Measurements from ENCODE around the gene CNOT4.

Gene CNOT4

DNA sequence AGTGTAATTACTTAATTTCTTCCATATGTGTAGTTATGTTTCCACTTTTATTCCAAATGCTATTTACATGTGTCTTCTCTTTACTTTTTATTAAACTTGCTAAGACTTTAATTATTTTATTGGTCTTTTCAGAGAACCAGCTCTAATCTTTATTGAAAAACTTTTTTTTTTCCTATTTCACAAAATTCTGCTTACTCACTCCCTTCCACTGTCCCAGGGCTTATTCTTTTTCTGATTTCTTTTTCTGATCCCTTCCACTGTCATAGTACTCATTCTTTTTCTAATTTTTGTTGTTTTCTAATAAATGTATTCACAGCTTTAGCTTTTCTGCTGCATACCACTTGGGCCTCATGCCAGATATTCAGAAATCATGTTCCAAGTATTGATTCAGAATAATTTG lies 82.7 kb downstream of the CNOT4 start:
- Histone ChIP-seq H3K4me1 (ENCODE audit: control insufficient read depth, insufficient read depth, low read length) (no peaks in the 10 kb centered on the region), H3K27me3 (ENCODE audit: control insufficient read depth in 1 of 2, insufficient read depth in 2 of 2, low read length in 2 of 2) (no peaks in the 10 kb centered on the region), H3K4me3 (ENCODE audit: low read length in 2 of 2) (no peak overlapping the region), H3K27ac (ENCODE audit: low read length) (no peak overlapping the region), H3K36me3 (ENCODE audit: control insufficient read depth in 2 of 2, insufficient read depth in 2 of 2, low read length in 2 of 2) (no peaks in the 10 kb centered on the region), H3K9ac (ENCODE audit: low read length in 2 of 2) (no peak overlapping the region), H3K9me3 (ENCODE audit: control insufficient read depth in 2 of 2, low read length in 2 of 2) (no peaks in the 10 kb centered on the region)

GRCh38 chr7:135425036-135425435 lies 84.9 kb downstream of the CNOT4 start:
- no peaks in the 10 kb centered on the region for H3K36me3 ChIP-seq (ENCODE audit: control insufficient read depth in 2 of 2, insufficient read depth in 2 of 2, low read length in 2 of 2)

GRCh38 chr7:135420786-135421185 lies 89.1 kb downstream of the CNOT4 start:
- no peak overlapping the region for H3K27ac ChIP-seq (ENCODE audit: low read length)
- H3K9me3 ChIP-seq (ENCODE audit: control insufficient read depth in 2 of 2, low read length in 2 of 2), result no peaks in the 10 kb centered on the region
- no peak overlapping the region for H3K4me3 ChIP-seq (ENCODE audit: low read length in 2 of 2)
- peaks cover 0 to 4% of the 10 kb centered on the region in 2 donors for H3K36me3 ChIP-seq (ENCODE audit: control insufficient read depth in 2 of 2, insufficient read depth in 2 of 2, low read length in 2 of 2)
- no peak overlapping the region for H3K9ac ChIP-seq (ENCODE audit: low read length in 2 of 2)
- no peaks in the 10 kb centered on the region for H3K27me3 ChIP-seq (ENCODE audit: control insufficient read depth in 1 of 2, insufficient read depth in 2 of 2, low read length in 2 of 2)
- H3K4me1 ChIP-seq (ENCODE audit: control insufficient read depth, insufficient read depth, low read length), result no peaks in the 10 kb centered on the region

More at GRCh38 chr7:135425036-135425435, 84.9 kb downstream of the CNOT4 start:
- Histone ChIP-seq H3K4me1 (ENCODE audit: control insufficient read depth, insufficient read depth, low read length) (no peaks in the 10 kb centered on the region), H3K9me3 (ENCODE audit: control insufficient read depth in 2 of 2, low read length in 2 of 2) (no peaks in the 10 kb centered on the region), H3K27me3 (ENCODE audit: control insufficient read depth in 1 of 2, insufficient read depth in 2 of 2, low read length in 2 of 2) (no peaks in the 10 kb centered on the region), H3K27ac (ENCODE audit: low read length) (no peak overlapping the region), H3K9ac (ENCODE audit: low read length in 2 of 2) (no peak overlapping the region), H3K4me3 (ENCODE audit: low read length in 2 of 2) (no peak overlapping the region)

DNA sequence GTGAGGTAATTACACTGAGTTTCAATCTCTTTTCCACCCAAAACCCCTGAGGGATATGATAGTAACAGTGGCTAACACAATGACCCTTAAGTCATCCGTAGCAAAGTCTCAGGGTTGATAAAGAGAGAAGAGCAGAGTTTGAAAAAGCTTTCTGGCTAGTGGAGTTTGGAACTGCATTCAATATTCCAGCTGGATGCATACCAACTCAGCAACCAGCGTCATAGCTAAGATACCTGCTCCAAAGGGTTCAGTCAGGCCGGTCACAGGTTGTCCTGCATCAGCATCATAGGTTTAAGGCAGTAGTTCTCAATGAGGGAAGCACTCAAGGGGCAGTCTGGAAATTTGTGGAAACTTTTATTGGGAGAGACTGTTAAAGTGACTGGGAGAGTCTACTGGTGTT lies 93.5 kb downstream of the CNOT4 start:
- H3K9me3 ChIP-seq (ENCODE audit: control insufficient read depth in 2 of 2, low read length in 2 of 2), result no peaks in the 10 kb centered on the region
- H3K4me1 ChIP-seq (ENCODE audit: control insufficient read depth, insufficient read depth, low read length), result no peaks in the 10 kb centered on the region
- peaks cover 0 to 4% of the 10 kb centered on the region in 2 donors for H3K36me3 ChIP-seq (ENCODE audit: control insufficient read depth in 2 of 2, insufficient read depth in 2 of 2, low read length in 2 of 2)
- no peak overlapping the region for H3K9ac ChIP-seq (ENCODE audit: low read length in 2 of 2)
- H3K4me3 ChIP-seq (ENCODE audit: low read length in 2 of 2), result no peak overlapping the region
- no peak overlapping the region for H3K27ac ChIP-seq (ENCODE audit: low read length)
- no peaks in the 10 kb centered on the region for H3K27me3 ChIP-seq (ENCODE audit: control insufficient read depth in 1 of 2, insufficient read depth in 2 of 2, low read length in 2 of 2)

- no peak overlapping the region for H3K4me3 ChIP-seq (ENCODE audit: low read length in 2 of 2)
- H3K9ac ChIP-seq (ENCODE audit: low read length in 2 of 2), result no peak overlapping the region
- H3K36me3 ChIP-seq (ENCODE audit: control insufficient read depth in 2 of 2, insufficient read depth in 2 of 2, low read length in 2 of 2), result peaks cover 0 to 4% of the 10 kb centered on the region in 2 donors
- no peak overlapping the region for H3K27ac ChIP-seq (ENCODE audit: low read length)
- H3K4me1 ChIP-seq (ENCODE audit: control insufficient read depth, insufficient read depth, low read length), result no peaks in the 10 kb centered on the region
- H3K27me3 ChIP-seq (ENCODE audit: control insufficient read depth in 1 of 2, insufficient read depth in 2 of 2, low read length in 2 of 2), result no peaks in the 10 kb centered on the region
- no peaks in the 10 kb centered on the region for H3K9me3 ChIP-seq (ENCODE audit: control insufficient read depth in 2 of 2, low read length in 2 of 2)
Observed at GRCh38 chr7:135414850-135415439, 95.0 kb downstream of the CNOT4 start.

- no peak overlapping the region for H3K27ac ChIP-seq (ENCODE audit: low read length)
- peaks cover 0 to 4% of the 10 kb centered on the region in 2 donors for H3K36me3 ChIP-seq (ENCODE audit: control insufficient read depth in 2 of 2, insufficient read depth in 2 of 2, low read length in 2 of 2)
- H3K4me3 ChIP-seq (ENCODE audit: low read length in 2 of 2), result no peak overlapping the region
- H3K27me3 ChIP-seq (ENCODE audit: control insufficient read depth in 1 of 2, insufficient read depth in 2 of 2, low read length in 2 of 2), result no peaks in the 10 kb centered on the region
- H3K4me1 ChIP-seq (ENCODE audit: control insufficient read depth, insufficient read depth, low read length), result no peaks in the 10 kb centered on the region
- no peak overlapping the region for H3K9ac ChIP-seq (ENCODE audit: low read length in 2 of 2)
- H3K9me3 ChIP-seq (ENCODE audit: control insufficient read depth in 2 of 2, low read length in 2 of 2), result no peaks in the 10 kb centered on the region
Observed at GRCh38 chr7:135414208-135414607, 95.7 kb downstream of the CNOT4 start.

GRCh38 chr7:135411098-135411497 lies 98.8 kb downstream of the CNOT4 start:
- no peak overlapping the region for H3K9ac ChIP-seq (ENCODE audit: low read length in 2 of 2)
- no peaks in the 10 kb centered on the region for H3K27me3 ChIP-seq (ENCODE audit: control insufficient read depth in 1 of 2, insufficient read depth in 2 of 2, low read length in 2 of 2)
- H3K36me3 ChIP-seq (ENCODE audit: control insufficient read depth in 2 of 2, insufficient read depth in 2 of 2, low read length in 2 of 2), result no peaks in the 10 kb centered on the region
- H3K9me3 ChIP-seq (ENCODE audit: control insufficient read depth in 2 of 2, low read length in 2 of 2), result no peaks in the 10 kb centered on the region
- H3K4me3 ChIP-seq (ENCODE audit: low read length in 2 of 2), result no peak overlapping the region
- H3K4me1 ChIP-seq (ENCODE audit: control insufficient read depth, insufficient read depth, low read length), result no peaks in the 10 kb centered on the region
- H3K27ac ChIP-seq (ENCODE audit: low read length), result no peak overlapping the region

- H3K27me3 ChIP-seq (ENCODE audit: control insufficient read depth in 1 of 2, insufficient read depth in 2 of 2, low read length in 2 of 2), result no peaks in the 10 kb centered on the region
Observed at GRCh38 chr7:135410543-135410942, 99.4 kb downstream of the CNOT4 start.

GRCh38 chr7:135409845-135410542 lies 99.9 kb downstream of the CNOT4 start:
- Histone ChIP-seq H3K9me3 (ENCODE audit: control insufficient read depth in 2 of 2, low read length in 2 of 2) (no peaks in the 10 kb centered on the region), H3K27me3 (ENCODE audit: control insufficient read depth in 1 of 2, insufficient read depth in 2 of 2, low read length in 2 of 2) (no peaks in the 10 kb centered on the region), H3K4me3 (ENCODE audit: low read length in 2 of 2) (no peak overlapping the region), H3K27ac (ENCODE audit: low read length) (no peak overlapping the region), H3K36me3 (ENCODE audit: control insufficient read depth in 2 of 2, insufficient read depth in 2 of 2, low read length in 2 of 2) (peaks cover 0 to 2% of the 10 kb centered on the region in 2 donors), H3K9ac (ENCODE audit: low read length in 2 of 2) (no peak overlapping the region), H3K4me1 (ENCODE audit: control insufficient read depth, insufficient read depth, low read length) (no peaks in the 10 kb centered on the region)

More at GRCh38 chr7:135410543-135410942, 99.4 kb downstream of the CNOT4 start:
- Histone ChIP-seq H3K4me1 (ENCODE audit: control insufficient read depth, insufficient read depth, low read length) (no peaks in the 10 kb centered on the region), H3K9ac (ENCODE audit: low read length in 2 of 2) (no peak overlapping the region), H3K36me3 (ENCODE audit: control insufficient read depth in 2 of 2, insufficient read depth in 2 of 2, low read length in 2 of 2) (peaks cover 0 to 2% of the 10 kb centered on the region in 2 donors), H3K9me3 (ENCODE audit: control insufficient read depth in 2 of 2, low read length in 2 of 2) (no peaks in the 10 kb centered on the region), H3K27ac (ENCODE audit: low read length) (no peak overlapping the region), H3K4me3 (ENCODE audit: low read length in 2 of 2) (no peak overlapping the region)

- Histone ChIP-seq H3K4me1 (ENCODE audit: control insufficient read depth, insufficient read depth, low read length) (no peaks in the 10 kb centered on the region), H3K36me3 (ENCODE audit: control insufficient read depth in 2 of 2, insufficient read depth in 2 of 2, low read length in 2 of 2) (peaks cover 0 to 2% of the 10 kb centered on the region in 2 donors), H3K9me3 (ENCODE audit: control insufficient read depth in 2 of 2, low read length in 2 of 2) (no peaks in the 10 kb centered on the region), H3K27ac (ENCODE audit: low read length) (no peak overlapping the region), H3K4me3 (ENCODE audit: low read length in 2 of 2) (no peak overlapping the region), H3K27me3 (ENCODE audit: control insufficient read depth in 1 of 2, insufficient read depth in 2 of 2, low read length in 2 of 2) (no peaks in the 10 kb centered on the region), H3K9ac (ENCODE audit: low read length in 2 of 2) (no peak overlapping the region)
Observed at GRCh38 chr7:135407884-135408283, 102.0 kb downstream of the CNOT4 start.

DNA sequence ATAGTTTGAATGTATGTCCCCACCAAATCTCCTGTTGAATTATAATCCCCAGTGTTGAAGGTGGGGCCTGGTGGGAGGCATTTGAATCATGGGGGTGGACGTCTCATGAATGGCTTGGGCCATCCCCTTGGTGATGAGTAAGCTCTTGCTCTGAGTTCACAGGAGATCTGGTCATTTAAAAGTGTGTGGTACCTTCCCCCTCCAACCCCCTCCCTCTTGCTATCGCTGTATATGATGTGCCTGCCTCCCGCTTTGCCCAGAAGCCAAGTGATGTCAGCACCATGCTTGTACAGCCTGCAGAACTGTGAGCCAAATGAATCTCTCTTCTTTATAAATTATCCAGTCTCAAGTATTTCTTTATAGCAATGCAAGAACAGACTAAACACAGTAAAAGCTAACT lies 103.0 kb downstream of the CNOT4 start:
- Histone ChIP-seq H3K27me3 (ENCODE audit: control insufficient read depth in 1 of 2, insufficient read depth in 2 of 2, low read length in 2 of 2) (no peaks in the 10 kb centered on the region), H3K9ac (ENCODE audit: low read length in 2 of 2) (no peak overlapping the region), H3K36me3 (ENCODE audit: control insufficient read depth in 2 of 2, insufficient read depth in 2 of 2, low read length in 2 of 2) (peaks cover 0 to 2% of the 10 kb centered on the region in 2 donors), H3K4me1 (ENCODE audit: control insufficient read depth, insufficient read depth, low read length) (no peaks in the 10 kb centered on the region), H3K4me3 (ENCODE audit: low read length in 2 of 2) (no peak overlapping the region), H3K27ac (ENCODE audit: low read length) (no peak overlapping the region), H3K9me3 (ENCODE audit: control insufficient read depth in 2 of 2, low read length in 2 of 2) (no peaks in the 10 kb centered on the region)

All from stomach smooth muscle (tissue), 2 donors.